SK-N-SH (cell line): Measurements from ENCODE around the gene PCDHB7. TPM values are rescaled to one million over a fixed set of nuclear protein-coding genes. Genes with fewer than 3 reads are reported as not detected.
"Not testable (repeated sequence)": the region's sequence is repeated elsewhere in the genome, so short reads cannot be mapped to it uniquely, and the experiment has no call there.

Experiments
- CTCF ChIA-PET: fragments of 300-600, 350-600 bp; formaldehyde crosslinking; extraction: SDS; loops from one replicate; lab custom pipeline; 2021; lab: Yijun Ruan, JAX
- POLR2A ChIA-PET: fragments of 350-600 bp; sonication (Branson Sonifier 250); formaldehyde crosslinking; extraction: SDS; loops from one replicate; lab custom pipeline; 2020; ENCODE audit warnings: antibody characterized with exemption, inconsistent platforms; lab: Yijun Ruan, JAX
- DNase-seq: peaks from one replicate; pipeline ENCODE4 v3.0.0; 2012
- H2AFZ ChIP-seq: fragments of 200-600 bp; sonication (generic); 2 replicates; pipeline ENCODE4 v1.8.1; 2016; ENCODE audit warnings: antibody characterized with exemption, mild to moderate bottlenecking, low read depth
- H3F3A ChIP-seq: fragments of 200-600 bp; sonication (generic); replicated peaks from 2 replicates; pipeline ENCODE3; 2016; ENCODE audit warnings: antibody characterized with exemption, mild to moderate bottlenecking; ENCODE audit not compliant: insufficient read depth
- H3K27ac ChIP-seq, 2 experiments: fragments of 200-500 bp in 1 of 2; fragments of 200-600 bp in 1 of 2; sonication (Bioruptor generic) in 1 of 2; sonication (generic), shearing (Covaris generic) in 1 of 2; 2 replicates each; pipeline versions ENCODE4 v1.5.1 to v1.6.1; 2014 to 2016; ENCODE audit warnings: low read depth in 2 of 2, inconsistent platforms in 1 of 2, low read length in 1 of 2, mild to moderate bottlenecking in 1 of 2, mixed read lengths in 1 of 2
- H3K27me3 ChIP-seq: fragments of 200-600 bp; sonication (generic), shearing (Covaris generic); 2 replicates; pipeline ENCODE4 v1.6.1; 2016; ENCODE audit warnings: mixed run types; ENCODE audit not compliant: insufficient read depth
- H3K36me3 ChIP-seq, 2 experiments: fragments of 200-500 bp in 1 of 2; fragments of 200-600 bp in 1 of 2; sonication (Bioruptor generic) in 1 of 2; sonication (generic) in 1 of 2; replicated peaks in 1 of 2; 2 replicates each; pipeline versions ENCODE3 to v1.5.1; 2014 to 2016; ENCODE audit warnings: low read length in 1 of 2, mild to moderate bottlenecking in 1 of 2; ENCODE audit not compliant: insufficient read depth in 2 of 2, control insufficient read depth in 1 of 2
- H3K4me1 ChIP-seq, 2 experiments: fragments of 200-500 bp in 1 of 2; fragments of 200-600 bp in 1 of 2; sonication (Bioruptor generic) in 1 of 2; sonication (generic), shearing (Covaris generic) in 1 of 2; 2 replicates each; pipeline versions ENCODE4 v1.5.1 to v1.6.1; 2014 to 2016; ENCODE audit warnings: low read depth in 1 of 2, low read length in 1 of 2, mixed run types in 1 of 2; ENCODE audit not compliant: insufficient read depth in 2 of 2, control insufficient read depth in 1 of 2
- H3K4me2 ChIP-seq: fragments of 200-600 bp; sonication (generic), shearing (Covaris generic); 2 replicates; pipeline ENCODE4 v1.6.1; 2017; ENCODE audit warnings: mixed run types
- H3K4me3 ChIP-seq, 2 experiments: fragments of 200-500 bp in 1 of 2; fragments of 200-600 bp in 1 of 2; sonication (Bioruptor generic) in 1 of 2; sonication (generic), shearing (Covaris generic) in 1 of 2; 2 replicates each; pipeline versions ENCODE4 v1.5.1 to v1.8.1; 2014 to 2016; ENCODE audit warnings: low read depth in 2 of 2, inconsistent platforms in 1 of 2, low read length in 1 of 2, mild to moderate bottlenecking in 1 of 2, mixed read lengths in 1 of 2, moderate library complexity in 1 of 2
- H3K79me2 ChIP-seq: fragments of 200-600 bp; sonication (generic); 2 replicates; pipeline ENCODE4 v1.8.1; 2017; ENCODE audit warnings: mild to moderate bottlenecking; ENCODE audit not compliant: insufficient read depth
- H3K9ac ChIP-seq: fragments of 200-600 bp; sonication (generic); 2 replicates; pipeline ENCODE4 v1.6.1; 2017; ENCODE audit warnings: mixed run types
- H3K9me2 ChIP-seq: fragments of 200-600 bp; sonication (generic); 2 replicates; pipeline ENCODE4 v1.6.1; 2017; ENCODE audit warnings: mixed run types
- H3K9me3 ChIP-seq: fragments of 200-600 bp; sonication (generic); 2 replicates; pipeline ENCODE4 v1.6.1; 2017; ENCODE audit warnings: mixed run types, mild to moderate bottlenecking, moderate library complexity
- H4K20me1 ChIP-seq: fragments of 200-600 bp; sonication (generic); 2 replicates; pipeline ENCODE4 v1.6.1; 2017; ENCODE audit warnings: mild to moderate bottlenecking, mixed run types; ENCODE audit not compliant: insufficient read depth
- ELF1 ChIP-seq: IDR thresholded peaks from 2 replicates; pipeline ENCODE4 v1.4.0; 2012
- EP300 ChIP-seq, 2 experiments: IDR thresholded peaks; 2 replicates each; pipeline versions ENCODE4 v1.4.0 to v1.6.1; 2012; ENCODE audit warnings: borderline replicate concordance in 1 of 2, low read depth in 1 of 2, low read length in 1 of 2
- JUND ChIP-seq: IDR thresholded peaks from 2 replicates; pipeline ENCODE4 v1.4.0; 2012
- PBX3 ChIP-seq: IDR thresholded peaks from 2 replicates; pipeline ENCODE4; 2012
- WGBS: methylation state at CpG from one replicate; pipeline ENCODE4 v1.1.6; 2017; ENCODE audit warnings: low lambda C conversion rate; 5-methylcytosine and 5-hydroxymethylcytosine counted together
- polyA plus RNA-seq, 3 experiments: library from polyadenylated mRNA; depleted of rRNA; stranded (reverse); fragments of >200 nt; gene quantifications; 2 replicates each; pipeline ENCODE4 v1.2.3, GENCODE V29; 2012
- TF ChIP-seq, protein P1 (sequence below): fragments of 200-600 bp; sonication (generic); IDR thresholded peaks from 2 replicates; pipeline ENCODE4 v1.6.1; 2017; ENCODE audit warnings: antibody characterized with exemption, mild to moderate bottlenecking, moderate library complexity

PCDHB7 gene
- polyA plus RNA-seq, 1 of the 3 experiments (the other 2 are of a cell fraction), result 1.7 TPM

GRCh38 chr5:141175933-141176332 lies 3.5 kb downstream of the PCDHB7 start:
- TF ChIP-seq EP300 (IDR thresholded peaks at IDR 0.05; ENCODE audit: borderline replicate concordance in 1 of 2, low read depth in 1 of 2, low read length in 1 of 2), result no peak
- no peak for TF ChIP-seq JUND
- TF ChIP-seq ELF1, result no peak
- TF ChIP-seq PBX3, result no peak
- CTCF ChIA-PET, result interaction anchor here (0.6 to 1.0 kb wide), 2 partner anchors 30 to 33 kb away, joined by 3 to 4 read pairs; no protein-coding TSS in a partner anchor
- POLR2A ChIA-PET, result no interaction called here

DNA sequence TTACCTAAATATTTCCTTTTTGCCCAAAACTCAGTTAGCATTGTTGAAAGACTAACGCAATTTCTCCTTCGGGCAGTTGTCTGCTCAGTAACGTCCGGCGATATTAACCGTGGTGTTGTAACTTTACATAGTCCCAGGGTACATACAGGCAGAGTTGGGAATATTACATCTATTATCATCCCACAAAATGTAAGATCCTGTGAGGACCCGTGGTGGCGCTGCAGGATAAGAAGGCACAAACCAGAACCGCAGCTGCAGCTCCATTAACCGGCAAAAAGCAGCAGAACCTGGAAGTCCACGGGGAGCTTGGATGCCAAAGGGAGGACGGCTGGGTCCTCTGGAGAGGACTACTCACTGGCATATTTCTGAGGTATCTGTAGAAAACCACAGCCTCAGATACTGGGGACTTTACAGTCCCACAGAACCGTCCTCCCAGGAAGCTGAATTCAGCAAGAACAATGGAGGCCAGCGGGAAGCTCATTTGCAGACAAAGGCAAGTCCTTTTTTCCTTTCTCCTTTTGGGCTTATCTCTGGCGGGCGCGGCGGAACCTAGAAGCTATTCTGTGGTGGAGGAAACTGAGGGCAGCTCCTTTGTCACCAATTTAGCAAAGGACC lies 5.2 kb downstream of the PCDHB7 start, which contains the start of gene PCDHB8:
Gene PCDHB8, plus strand, starts transcription at position 214 of the 615 bp plus-strand sequence. Its CDS starts 245 bp downstream, at position 459.
- POLR2A ChIA-PET, H3K79me2 ChIP-seq, H3K9ac ChIP-seq: not testable (repeated sequence)

More at GRCh38 chr5:141175933-141176332, 3.5 kb downstream of the PCDHB7 start:
- Histone ChIP-seq H3K9me2 (no peaks in the 10 kb centered on the region), H3K9ac (no peak overlapping the region), H3K79me2 (no peaks in the 10 kb centered on the region), H3K4me2 (no peak overlapping the region), H3K4me3 (no peak overlapping the region), H2AFZ (no peak overlapping the region), H4K20me1 (no peaks in the 10 kb centered on the region), H3K9me3 (no peaks in the 10 kb centered on the region; the same call in 1 of the 2 replicates), H3K27me3 (no peaks in the 10 kb centered on the region), H3F3A (no peaks in the 10 kb centered on the region), H3K36me3 (no peaks in the 10 kb centered on the region), H3K27ac (no peak overlapping the region), H3K4me1 (no peaks in the 10 kb centered on the region; a peak in 1 of 4 replicates)
- DNase-seq, result no peak
- WGBS, result 52% methylated on average over 1 of the region's 1 CpG

GRCh38 chr5:141179371-141179770 lies 6.9 kb downstream of the PCDHB7 start:
- CTCF ChIA-PET, H3K27me3 ChIP-seq, H3K27ac ChIP-seq, H3K9me3 ChIP-seq, H3K4me3 ChIP-seq, POLR2A ChIA-PET, DNase-seq, H3F3A ChIP-seq, H3K79me2 ChIP-seq, H4K20me1 ChIP-seq, H2AFZ ChIP-seq, H3K36me3 ChIP-seq, H3K9ac ChIP-seq, H3K4me1 ChIP-seq, H3K9me2 ChIP-seq, H3K4me2 ChIP-seq: not testable (repeated sequence)
- 62% methylated on average over 33 of the region's 39 CpGs for WGBS

More for the DNA sequence above, 5.2 kb downstream of the PCDHB7 start, which contains the start of gene PCDHB8:
- 28% methylated on average over 14 of the region's 18 CpGs for WGBS
- not testable (repeated sequence) for H3K36me3 ChIP-seq, H2AFZ ChIP-seq, H3K9me3 ChIP-seq, H3K9me2 ChIP-seq, H3K4me1 ChIP-seq, H3F3A ChIP-seq, H4K20me1 ChIP-seq, H3K27ac ChIP-seq, H3K27me3 ChIP-seq
- Histone ChIP-seq H3K4me3 (peak within 1 kb of the TSS; percentile 24 to 40; a peak in 3 of 4 replicates), H3K4me2 (peak within 1 kb of the TSS; percentile 42; the same call in 1 of the 2 replicates)
- TF ChIP-seq, protein P1, sequence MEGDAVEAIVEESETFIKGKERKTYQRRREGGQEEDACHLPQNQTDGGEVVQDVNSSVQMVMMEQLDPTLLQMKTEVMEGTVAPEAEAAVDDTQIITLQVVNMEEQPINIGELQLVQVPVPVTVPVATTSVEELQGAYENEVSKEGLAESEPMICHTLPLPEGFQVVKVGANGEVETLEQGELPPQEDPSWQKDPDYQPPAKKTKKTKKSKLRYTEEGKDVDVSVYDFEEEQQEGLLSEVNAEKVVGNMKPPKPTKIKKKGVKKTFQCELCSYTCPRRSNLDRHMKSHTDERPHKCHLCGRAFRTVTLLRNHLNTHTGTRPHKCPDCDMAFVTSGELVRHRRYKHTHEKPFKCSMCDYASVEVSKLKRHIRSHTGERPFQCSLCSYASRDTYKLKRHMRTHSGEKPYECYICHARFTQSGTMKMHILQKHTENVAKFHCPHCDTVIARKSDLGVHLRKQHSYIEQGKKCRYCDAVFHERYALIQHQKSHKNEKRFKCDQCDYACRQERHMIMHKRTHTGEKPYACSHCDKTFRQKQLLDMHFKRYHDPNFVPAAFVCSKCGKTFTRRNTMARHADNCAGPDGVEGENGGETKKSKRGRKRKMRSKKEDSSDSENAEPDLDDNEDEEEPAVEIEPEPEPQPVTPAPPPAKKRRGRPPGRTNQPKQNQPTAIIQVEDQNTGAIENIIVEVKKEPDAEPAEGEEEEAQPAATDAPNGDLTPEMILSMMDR, result peak; percentile 51
- peak; percentile 69 for DNase-seq
- CTCF ChIA-PET, result interaction anchor here (0.7 to 1.8 kb wide), 16 partner anchors 9 to 410 kb away, joined by 3 to 11 read pairs (median 4); partner anchors contain the start of genes PCDHAC1, PCDHB14, PCDHB5 and PCDHB6

DNA sequence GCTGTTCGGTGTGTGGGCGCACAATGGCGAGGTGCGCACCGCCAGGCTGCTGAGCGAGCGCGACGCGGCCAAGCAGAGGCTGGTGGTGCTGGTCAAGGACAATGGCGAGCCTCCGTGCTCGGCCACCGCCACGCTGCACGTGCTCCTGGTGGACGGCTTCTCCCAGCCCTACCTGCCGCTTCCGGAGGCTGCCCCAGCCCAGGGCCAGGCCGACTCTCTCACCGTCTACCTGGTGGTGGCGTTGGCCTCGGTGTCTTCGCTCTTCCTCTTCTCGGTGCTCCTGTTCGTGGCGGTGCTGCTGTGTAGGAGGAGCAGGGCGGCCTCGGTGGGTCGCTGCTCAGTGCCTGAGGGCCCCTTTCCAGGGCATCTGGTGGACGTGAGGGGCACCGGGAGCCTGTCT lies 7.4 kb downstream of the PCDHB7 start:
- H3K9ac ChIP-seq, CTCF ChIA-PET, H3K9me3 ChIP-seq, H3K79me2 ChIP-seq, H3K27ac ChIP-seq, H3K27me3 ChIP-seq, POLR2A ChIA-PET, H3K36me3 ChIP-seq, H3F3A ChIP-seq, H3K4me1 ChIP-seq, DNase-seq, H3K4me3 ChIP-seq, H4K20me1 ChIP-seq, H3K4me2 ChIP-seq, H3K9me2 ChIP-seq, H2AFZ ChIP-seq: not testable (repeated sequence)
- 57% methylated on average over 12 of the region's 32 CpGs for WGBS
